HG03103 (cell line): ENCODE data around the gene C12orf57.

Experiments
- ATAC-seq: cut with Tn5 transposase; IDR thresholded peaks from one replicate; pipeline ENCODE4 v1.9.1; 2021; ENCODE audit warnings: low read depth; ENCODE audit not compliant: unreplicated experiment

The C12orf57 gene

GRCh38 chr12:6963016-6963731 is 19.4 kb downstream of the C12orf57 start:
- ATAC-seq, result no peak

- no peak for ATAC-seq
Measured at GRCh38 chr12:6963791-6964413, 20.1 kb downstream of the C12orf57 start.

- no peak for ATAC-seq
Measured at GRCh38 chr12:6964605-6965025, 20.8 kb downstream of the C12orf57 start.

DNA sequence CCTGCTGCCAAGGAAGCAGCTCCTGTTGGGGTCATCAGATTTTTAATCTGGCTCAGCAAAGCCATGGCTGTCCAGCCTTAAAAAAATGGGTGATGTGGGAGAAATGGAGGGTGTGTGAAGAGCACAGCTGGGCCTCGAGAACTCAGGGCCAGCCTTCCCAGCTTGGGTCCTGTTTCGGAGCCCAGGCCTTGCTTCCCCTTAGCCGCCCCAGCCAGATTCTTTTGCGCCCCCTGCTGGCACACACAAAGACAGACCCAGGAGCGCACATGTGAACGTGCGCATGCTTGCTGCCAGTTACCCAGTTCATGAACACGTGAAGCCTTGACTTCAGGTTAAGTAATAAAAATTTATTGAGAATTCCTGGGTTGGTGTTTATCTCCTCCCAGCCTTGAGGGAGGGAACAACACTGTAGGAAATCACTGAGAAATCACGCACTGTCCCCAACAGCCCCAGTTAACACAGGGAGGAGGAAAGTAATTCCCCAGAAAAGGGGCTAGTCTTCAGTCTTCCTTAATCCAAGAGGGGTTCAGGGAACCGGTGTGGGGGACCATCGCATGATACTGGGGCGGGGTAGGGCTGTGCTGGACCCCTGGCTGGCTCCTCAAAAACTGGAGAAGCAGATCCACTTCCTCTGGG is 21.3 kb downstream of the C12orf57 start:
- ATAC-seq, result peak; percentile 35

- ATAC-seq, result no peak
Measured at GRCh38 chr12:6965714-6966113, 21.9 kb downstream of the C12orf57 start.

- ATAC-seq, result no peak
Measured at GRCh38 chr12:6966351-6966750, 22.5 kb downstream of the C12orf57 start.

GRCh38 chr12:6967651-6968100 is 23.9 kb downstream of the C12orf57 start:
- no peak for ATAC-seq

DNA sequence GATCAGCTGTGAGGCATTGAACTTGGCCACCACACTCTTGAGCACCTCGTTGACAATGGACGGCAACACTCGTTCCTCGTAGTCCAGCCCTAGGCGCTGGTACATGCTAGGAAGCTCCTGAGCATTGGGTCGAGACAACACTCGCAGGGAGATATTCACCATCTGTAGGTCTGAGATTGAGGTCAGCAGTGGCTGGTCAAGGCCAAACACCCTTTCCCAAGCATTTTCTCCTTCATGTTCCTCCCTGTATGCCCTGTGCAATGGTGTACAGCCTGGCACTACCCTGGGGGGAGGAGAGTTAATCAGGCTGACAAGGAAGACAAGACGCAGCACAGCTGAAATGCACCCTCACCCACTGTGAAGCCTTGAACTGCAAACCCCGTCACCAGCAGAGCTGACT is 24.6 kb downstream of the C12orf57 start:
- no peak for ATAC-seq

DNA sequence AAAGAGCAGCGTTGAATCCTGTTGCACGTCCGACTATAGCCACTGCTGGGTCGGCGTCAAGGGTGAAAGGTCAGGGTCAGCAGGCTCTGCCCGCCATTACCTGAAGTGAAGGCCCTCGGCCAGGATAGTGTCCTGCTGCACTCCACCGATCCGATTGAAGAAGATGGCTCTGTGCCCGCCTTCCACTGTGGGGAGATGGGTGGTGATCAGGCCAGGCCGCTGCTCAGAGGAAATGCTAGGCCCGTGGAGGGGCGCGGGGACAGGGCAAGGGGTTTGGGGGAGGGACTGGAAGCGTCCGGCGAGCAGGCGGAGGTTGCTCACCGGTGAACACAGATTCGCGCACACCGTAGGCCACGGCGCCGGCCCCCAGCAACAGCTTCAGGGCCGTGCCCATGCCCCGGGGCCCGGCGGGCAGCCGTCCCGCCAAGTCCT is 26.3 kb downstream of the C12orf57 start:
- ATAC-seq, result no peak

DNA sequence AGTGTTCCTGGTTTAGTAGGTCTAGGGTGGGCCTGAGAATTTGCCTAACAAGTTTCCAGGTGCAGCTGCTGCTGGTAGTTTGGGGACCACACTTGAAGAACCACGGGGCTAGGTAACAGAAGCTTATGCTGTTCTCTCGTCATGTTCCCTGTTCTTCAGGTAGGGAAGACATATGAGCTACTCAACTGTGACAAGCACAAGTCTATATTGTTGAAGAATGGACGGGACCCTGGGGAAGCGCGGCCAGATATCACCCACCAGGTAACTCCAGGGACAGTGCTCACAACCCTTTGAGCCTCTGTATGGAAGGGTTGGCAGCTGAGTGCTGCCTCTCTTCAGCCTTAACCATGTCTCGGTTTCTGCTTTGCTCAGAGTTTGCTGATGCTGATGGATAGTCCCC is 30.4 kb downstream of the C12orf57 start:
- ATAC-seq, result no peak

DNA sequence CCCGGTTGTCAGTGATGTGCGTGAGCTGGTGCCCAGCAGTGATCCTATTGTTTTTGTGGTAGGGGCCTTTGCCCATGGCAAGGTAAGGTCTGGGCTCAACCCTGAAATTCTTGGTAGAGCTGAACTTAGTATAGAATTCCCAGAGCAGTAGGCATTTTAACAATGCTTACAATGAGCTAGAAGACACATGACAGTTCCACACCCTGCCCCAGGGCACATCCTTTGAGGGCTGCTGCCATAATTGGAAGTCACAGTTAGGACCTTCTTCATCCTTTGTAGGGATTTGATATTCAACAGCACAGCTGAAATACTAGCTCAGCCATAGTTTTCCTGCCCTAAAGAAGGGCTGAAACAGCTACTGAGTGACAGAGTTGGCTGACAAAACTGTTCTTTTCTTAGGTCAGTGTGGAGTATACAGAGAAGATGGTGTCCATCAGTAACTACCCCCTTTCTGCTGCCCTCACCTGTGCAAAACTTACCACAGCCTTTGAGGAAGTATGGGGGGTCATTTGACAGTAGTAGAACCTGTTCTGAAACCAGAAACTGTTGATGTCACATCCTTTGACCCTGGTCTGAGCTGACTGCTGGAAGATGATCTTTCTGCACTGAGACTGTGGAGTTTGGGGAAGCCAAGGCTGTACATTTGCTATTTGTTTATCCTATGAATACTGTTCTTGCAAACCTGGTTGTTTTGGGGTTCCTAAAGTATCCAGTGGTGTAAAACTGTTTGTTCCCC is 31.6 kb downstream of the C12orf57 start:
- ATAC-seq, result no peak

GRCh38 chr12:6977653-6978052 is 33.8 kb downstream of the C12orf57 start:
- ATAC-seq, result no peak

GRCh38 chr12:6978188-6978587 is 34.4 kb downstream of the C12orf57 start:
- no peak for ATAC-seq

- ATAC-seq, result no peak
Measured at GRCh38 chr12:6978611-6979011, 34.8 kb downstream of the C12orf57 start.

DNA sequence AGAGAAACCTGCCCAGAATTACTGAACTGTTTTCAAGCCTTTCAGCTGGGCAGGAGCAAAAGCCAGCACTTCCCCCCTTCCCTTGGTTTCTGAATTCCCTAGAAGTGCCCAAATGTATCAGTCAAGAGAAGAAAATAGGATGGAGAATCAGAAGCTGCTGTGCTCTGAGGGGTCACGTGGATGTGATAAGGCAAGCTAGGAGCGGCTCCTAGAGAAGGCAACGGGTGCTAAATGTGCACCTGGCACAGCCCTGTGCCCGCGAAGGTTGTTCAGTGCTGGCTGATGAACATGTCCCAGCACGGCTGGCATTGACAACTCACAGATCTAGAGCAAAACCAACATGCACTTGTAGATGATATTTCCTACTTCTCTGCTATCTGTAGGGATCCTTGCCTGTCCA is 35.2 kb downstream of the C12orf57 start:
- no peak for ATAC-seq

DNA sequence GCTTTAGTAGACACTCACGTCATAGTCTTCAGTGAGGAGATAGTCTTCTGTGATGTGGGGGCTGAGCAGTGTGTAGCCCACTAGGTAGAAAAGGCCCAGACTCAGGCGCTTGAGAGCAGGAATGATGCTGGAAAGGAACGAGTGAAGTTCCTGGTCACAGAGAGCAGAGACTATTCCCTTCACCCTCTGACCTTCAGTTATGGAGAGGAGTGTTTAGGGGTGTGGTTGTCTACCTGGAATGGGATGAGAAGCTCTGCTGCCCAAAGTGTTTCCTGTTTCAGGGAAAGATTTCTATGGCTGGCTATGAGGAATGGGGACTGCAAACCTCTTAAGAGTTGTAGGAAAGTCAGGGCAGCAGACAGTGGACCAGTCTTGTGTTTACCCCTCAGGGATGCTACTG is 35.6 kb downstream of the C12orf57 start:
- no peak for ATAC-seq

DNA sequence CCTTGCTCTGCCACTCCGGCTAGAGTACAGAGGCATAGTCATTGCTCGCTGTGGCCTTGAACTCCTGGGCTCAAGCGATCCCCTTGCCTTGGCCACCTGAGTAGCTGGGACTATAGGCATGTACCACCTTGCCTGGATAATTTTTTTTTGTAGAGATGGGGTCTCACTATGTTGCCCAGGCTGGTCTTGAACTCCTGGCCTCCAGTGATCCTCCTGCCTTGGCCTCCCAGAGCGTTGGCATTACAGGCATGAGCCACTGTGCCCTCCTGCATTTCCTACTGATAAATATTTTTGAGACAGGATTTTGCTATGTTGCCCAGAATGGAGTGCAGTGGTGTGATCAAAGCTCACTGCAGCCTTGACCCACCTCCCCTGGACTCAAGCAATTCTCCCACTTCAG is 36.3 kb downstream of the C12orf57 start:
- no peak for ATAC-seq

- no peak for ATAC-seq
Measured at GRCh38 chr12:6980740-6981139, 36.9 kb downstream of the C12orf57 start.

GRCh38 chr12:6981152-6982052 is 37.6 kb downstream of the C12orf57 start:
- ATAC-seq, result no peak

DNA sequence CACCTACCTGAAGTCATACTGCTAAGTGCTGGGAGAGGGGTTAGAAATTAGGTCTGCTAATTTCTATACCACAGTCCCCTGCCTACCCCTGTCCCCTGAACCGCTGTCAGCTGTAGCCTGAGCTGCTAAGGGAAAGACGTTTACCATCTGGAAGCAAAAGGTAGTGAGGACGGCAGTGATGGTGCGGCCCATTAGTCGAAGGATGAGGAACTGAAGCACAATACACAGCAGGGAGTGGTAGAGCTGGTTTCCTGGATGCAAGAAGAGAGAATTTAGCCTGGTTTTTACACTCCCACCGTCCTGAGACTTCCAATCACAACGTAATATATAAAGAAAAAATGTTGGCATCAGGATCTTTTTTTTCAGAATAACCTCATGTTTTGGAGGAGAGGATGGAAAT is 38.7 kb downstream of the C12orf57 start:
- no peak for ATAC-seq
